ENCODE measurements around the gene ENTPD7.
"Not testable (repeated sequence)": the region's sequence is repeated elsewhere in the genome, so short reads cannot be mapped to it uniquely, and the experiment has no call there.

Gene ENTPD7

GRCh38 chr10:99732033-99732842 is 72.9 kb downstream of the ENTPD7 start, which contains the start of the genes COX15 and CUTC:
Gene COX15, minus strand, starts transcription at chr10:99732127. Its CDS starts 78 bp downstream, at chr10:99732049.
Gene CUTC, plus strand, starts transcription at chr10:99732234. Its CDS starts 115 bp downstream, at chr10:99732349.
- peak; percentile 91 for DNase-seq (ENCODE audit: low spot score)
- TF ChIP-seq CTCF (IDR thresholded peaks at IDR 0.05; ENCODE audit: extremely low read depth, missing control alignments): no peak

- no peak for TF ChIP-seq CTCF (IDR thresholded peaks at IDR 0.05; ENCODE audit: extremely low read depth, missing control alignments)
- no peak for DNase-seq (ENCODE audit: low spot score)
Observed at GRCh38 chr10:99733366-99733765, 74.1 kb downstream of the ENTPD7 start.

GRCh38 chr10:99734111-99734510 is 74.8 kb downstream of the ENTPD7 start:
- not testable (repeated sequence) for DNase-seq (ENCODE audit: low spot score)

- no peak for TF ChIP-seq CTCF (IDR thresholded peaks at IDR 0.05; ENCODE audit: extremely low read depth, missing control alignments)
- DNase-seq (ENCODE audit: low spot score): no peak
Observed at GRCh38 chr10:99740260-99740659, 81.0 kb downstream of the ENTPD7 start.

- no peak for DNase-seq (ENCODE audit: low spot score)
- no peak for TF ChIP-seq CTCF (IDR thresholded peaks at IDR 0.05; ENCODE audit: extremely low read depth, missing control alignments)
Observed at GRCh38 chr10:99740933-99741559, 81.7 kb downstream of the ENTPD7 start.

GRCh38 chr10:99742254-99742653 is 82.9 kb downstream of the ENTPD7 start:
- TF ChIP-seq CTCF (IDR thresholded peaks at IDR 0.05; ENCODE audit: extremely low read depth, missing control alignments): no peak
- DNase-seq (ENCODE audit: low spot score): no peak

- TF ChIP-seq CTCF (IDR thresholded peaks at IDR 0.05; ENCODE audit: extremely low read depth, missing control alignments): no peak
- no peak for DNase-seq (ENCODE audit: low spot score)
Observed at GRCh38 chr10:99742701-99743100, 83.4 kb downstream of the ENTPD7 start.

Measured in GM20000 (cell line).